CD4-positive, alpha-beta T cell (primary cell): ENCODE results near the gene ENAM. TPM values are rescaled to one million over a fixed set of nuclear protein-coding genes. Genes with fewer than 3 reads are reported as not detected.

ENCODE experiments used
- ATAC-seq: fragments of 200-7000 bp; cut with Tn5 transposase; one replicate; pipeline ENCODE4 v1.10.0; 2022; ENCODE audit warnings: mild to moderate bottlenecking; ENCODE audit not compliant: poor library complexity
- CTCF ChIA-PET: fragments of 350-600 bp; sonication (Branson Sonifier 250); formaldehyde crosslinking; loops from one replicate; lab custom pipeline; 2021; ENCODE audit warnings: antibody characterized with exemption, inconsistent platforms; lab: Charles Lee
- POLR2A ChIA-PET: fragments of 350-600 bp; sonication (Branson Sonifier 250); formaldehyde crosslinking; loops from one replicate; lab custom pipeline; 2021; ENCODE audit warnings: antibody characterized with exemption, inconsistent platforms; lab: Charles Lee
- DNase-seq, 14 experiments: peaks; one replicate each; pipeline ENCODE4 v3.0.0-alpha.2; 2013 to 2020; ENCODE audit warnings: mixed read lengths in 2 of 14
- H3K27ac ChIP-seq, 2 donors: one replicate each; pipeline versions ENCODE4 v1.5.1 to v1.7.0; 2013; ENCODE audit warnings: low read length in 2 of 2, low read depth in 1 of 2, mild to moderate bottlenecking in 1 of 2
- H3K27me3 ChIP-seq, 2 experiments: 1 replicate in 1 of 2; 2 replicates in 1 of 2; pipeline versions ENCODE4 v1.6.1 to v1.7.0; 2013; ENCODE audit warnings: low read length in 2 of 2, control low read depth in 1 of 2, mild to moderate bottlenecking in 1 of 2, moderate library complexity in 1 of 2; ENCODE audit not compliant: insufficient read depth in 2 of 2, control insufficient read depth in 1 of 2
- H3K36me3 ChIP-seq: one replicate; pipeline ENCODE4 v1.6.1; 2013; ENCODE audit warnings: low read length, control low read depth; ENCODE audit not compliant: insufficient read depth
- H3K4me1 ChIP-seq: one replicate; pipeline ENCODE4 v1.6.1; 2013; ENCODE audit warnings: low read length, control low read depth; ENCODE audit not compliant: insufficient read depth
- H3K4me3 ChIP-seq: one replicate; pipeline ENCODE4 v1.5.1; 2013; ENCODE audit warnings: mild to moderate bottlenecking, low read length, moderate library complexity
- H3K9me3 ChIP-seq, 2 experiments: 1 replicate in 1 of 2; 2 replicates in 1 of 2; pipeline versions ENCODE4 v1.6.1 to v1.7.0; 2013; ENCODE audit warnings: low read length in 2 of 2, mild to moderate bottlenecking in 2 of 2, control low read depth in 1 of 2, moderate library complexity in 1 of 2; ENCODE audit not compliant: control insufficient read depth in 1 of 2, insufficient read depth in 1 of 2
- H3K27ac Mint-ChIP-seq: one replicate; pipeline ENCODE4 v1.8.0; 2020; ENCODE audit warnings: mixed read lengths
- H3K27me3 Mint-ChIP-seq: one replicate; pipeline ENCODE4 v1.8.0; 2021; ENCODE audit warnings: mixed read lengths
- H3K36me3 Mint-ChIP-seq: one replicate; pipeline ENCODE4 v1.8.0; 2021; ENCODE audit warnings: low read depth, mixed read lengths
- H3K4me1 Mint-ChIP-seq: one replicate; pipeline ENCODE4 v1.8.0; 2021; ENCODE audit warnings: low read depth, mixed read lengths
- H3K4me3 Mint-ChIP-seq: one replicate; pipeline ENCODE4 v1.8.0; 2020; ENCODE audit warnings: mild to moderate bottlenecking, mixed read lengths
- H3K9me3 Mint-ChIP-seq: one replicate; pipeline ENCODE4 v1.8.0; 2020; ENCODE audit warnings: mixed read lengths
- CTCF ChIP-seq: fragments of 200-600 bp; IDR thresholded peaks from one replicate; pipeline ENCODE4 v1.8.0; 2022; ENCODE audit warnings: antibody characterized with exemption, mild to moderate bottlenecking
- intact Hi-C, 2 experiments: fragments of 100-400 bp; cut with DNase I in 1 of 2; cut with micrococcal nuclease in 1 of 2; formaldehyde crosslinking; loops; one replicate each; pipeline versions ENCODE4 v1.15.1 to v1.9.0; 2023 to 2025; cut with DNase I, micrococcal nuclease
- total RNA-seq, 174 experiments: library from RNA in 2 of 174; stranded (reverse) in 2 of 174; gene quantifications; one replicate each; pipeline ENCODE4 v1.2.3 and lab custom pipeline; 2021 to 2026

ENAM gene
- total RNA-seq, 2 experiments from 2014 or later, result not detected

- ChIA-PET CTCF (no interaction called here), POLR2A (no interaction called here)
- Mint-ChIP-seq H3K4me1 (peaks cover 7% of the 10 kb centered on the region), H3K9me3 (no peaks in the 10 kb centered on the region), H3K36me3 (no peaks in the 10 kb centered on the region), H3K4me3 (no peak overlapping the region), H3K27ac (no peak overlapping the region), H3K27me3 (no peaks in the 10 kb centered on the region)
- intact Hi-C loops, result no loop called here
- no peak overlapping the region for H3K4me3 ChIP-seq
- H3K36me3 ChIP-seq, result no peaks in the 10 kb centered on the region
- no peak for ATAC-seq
- no peaks in the 10 kb centered on the region for H3K4me1 ChIP-seq
- no peaks in the 10 kb centered on the region for H3K9me3 ChIP-seq
- no peak overlapping the region for H3K27ac ChIP-seq
- no peaks in the 10 kb centered on the region for H3K27me3 ChIP-seq
- no peak for TF ChIP-seq CTCF
- DNase-seq, result no peak
Measured at GRCh38 chr4:70632028-70632427, 3.5 kb downstream of the ENAM start.

GRCh38 chr4:70634482-70634881 is 5.9 kb downstream of the ENAM start:
- intact Hi-C loops, result no loop called here
- CTCF ChIA-PET, result no interaction called here
- DNase-seq (no peak), ATAC-seq (no peak)
- Histone ChIP-seq H3K4me1 (no peaks in the 10 kb centered on the region), H3K27me3 (no peaks in the 10 kb centered on the region), H3K36me3 (no peaks in the 10 kb centered on the region), H3K9me3 (no peaks in the 10 kb centered on the region), H3K4me3 (no peak overlapping the region), H3K27ac (no peak overlapping the region)
- Mint-ChIP-seq H3K27ac (no peak overlapping the region), H3K9me3 (no peaks in the 10 kb centered on the region), H3K4me3 (no peak overlapping the region), H3K27me3 (no peaks in the 10 kb centered on the region), H3K36me3 (no peaks in the 10 kb centered on the region), H3K4me1 (no peaks in the 10 kb centered on the region)
- POLR2A ChIA-PET, result no interaction called here
- no peak for TF ChIP-seq CTCF

- intact Hi-C loops, result no loop called here
- Histone ChIP-seq H3K27ac (no peak overlapping the region), H3K36me3 (no peaks in the 10 kb centered on the region), H3K4me3 (no peak overlapping the region), H3K27me3 (no peaks in the 10 kb centered on the region), H3K4me1 (no peaks in the 10 kb centered on the region), H3K9me3 (no peaks in the 10 kb centered on the region)
- POLR2A ChIA-PET, result no interaction called here
- no peak for DNase-seq
- H3K4me3 Mint-ChIP-seq, result no peak overlapping the region
- ATAC-seq, result no peak
- H3K9me3 Mint-ChIP-seq, result no peaks in the 10 kb centered on the region
- no peak overlapping the region for H3K27ac Mint-ChIP-seq
- no peaks in the 10 kb centered on the region for H3K36me3 Mint-ChIP-seq
- no peaks in the 10 kb centered on the region for H3K4me1 Mint-ChIP-seq
- CTCF ChIA-PET, result no interaction called here
- no peak for TF ChIP-seq CTCF
- no peaks in the 10 kb centered on the region for H3K27me3 Mint-ChIP-seq
Measured at GRCh38 chr4:70637239-70637913, 8.8 kb downstream of the ENAM start.
